RWPE2 (cell line): ENCODE data around the gene TBC1D2.

Experiments
- ATAC-seq: fragments of 200-7000 bp; cut with Tn5 transposase; 3 replicates; pipeline ENCODE4 v1.9.1; 2021; ENCODE audit warnings: low read depth
- DNase-seq: peaks from one replicate; pipeline ENCODE4 v3.0.0-alpha.2; 2020; ENCODE audit warnings: low spot score
- H3K27ac ChIP-seq: fragments of 450-650 bp; 2 replicates; pipeline ENCODE4 v1.5.1; 2017; ENCODE audit warnings: mild to moderate bottlenecking; ENCODE audit not compliant: poor library complexity, severe bottlenecking
- H3K27me3 ChIP-seq: fragments of 250-450 bp; sonication (Bioruptor Pico); 2 replicates; pipeline ENCODE4 v1.5.1; 2021; ENCODE audit warnings: mild to moderate bottlenecking, moderate library complexity; ENCODE audit not compliant: insufficient read depth, poor library complexity, severe bottlenecking
- H3K36me3 ChIP-seq: fragments of 250-450 bp; sonication (Bioruptor Pico); 2 replicates; pipeline ENCODE4 v1.5.1; 2020; ENCODE audit warnings: low read depth, mild to moderate bottlenecking, moderate library complexity
- H3K4me1 ChIP-seq: fragments of 250-450 bp; sonication (Bioruptor Pico); 2 replicates; pipeline ENCODE4 v1.5.1; 2021; ENCODE audit warnings: mild to moderate bottlenecking, moderate library complexity; ENCODE audit not compliant: insufficient read depth, poor library complexity, severe bottlenecking
- H3K4me3 ChIP-seq: fragments of 250-450 bp; sonication (Bioruptor Pico); 2 replicates; pipeline ENCODE4 v1.5.1; 2021; ENCODE audit warnings: mild to moderate bottlenecking, moderate library complexity; ENCODE audit not compliant: severe bottlenecking
- H3K9me3 ChIP-seq: fragments of 250-450 bp; sonication (Bioruptor Pico); 2 replicates; pipeline ENCODE4 v1.5.1; 2021; ENCODE audit warnings: mild to moderate bottlenecking, moderate library complexity; ENCODE audit not compliant: severe bottlenecking
- CTCF ChIP-seq: fragments of 450-650 bp; IDR thresholded peaks from one replicate; pipeline ENCODE4 v1.5.1; 2017; ENCODE audit warnings: mild to moderate bottlenecking, moderate library complexity; ENCODE audit not compliant: poor library complexity, severe bottlenecking

The TBC1D2 gene

GRCh38 chr9:98290411-98290810 lies 35.0 kb upstream of the TBC1D2 start:
- H3K27me3 ChIP-seq, result no peaks in the 10 kb centered on the region
- no peak overlapping the region for H3K27ac ChIP-seq
- ATAC-seq (no peak), DNase-seq (no peak)
- no peak for TF ChIP-seq CTCF
- no peaks in the 10 kb centered on the region for H3K9me3 ChIP-seq
- H3K4me3 ChIP-seq, result no peak overlapping the region
- no peaks in the 10 kb centered on the region for H3K36me3 ChIP-seq
- H3K4me1 ChIP-seq, result no peaks in the 10 kb centered on the region

GRCh38 chr9:98289614-98290201 lies 34.3 kb upstream of the TBC1D2 start:
- Histone ChIP-seq H3K4me1 (no peaks in the 10 kb centered on the region), H3K4me3 (no peak overlapping the region), H3K36me3 (no peaks in the 10 kb centered on the region), H3K27ac (no peak overlapping the region), H3K9me3 (no peaks in the 10 kb centered on the region), H3K27me3 (no peaks in the 10 kb centered on the region)
- DNase-seq, result no peak
- TF ChIP-seq CTCF, result no peak
- no peak for ATAC-seq

- H3K27me3 ChIP-seq, result no peaks in the 10 kb centered on the region
- DNase-seq (no peak), ATAC-seq (no peak)
- H3K36me3 ChIP-seq, result no peaks in the 10 kb centered on the region
- no peak overlapping the region for H3K4me3 ChIP-seq
- no peaks in the 10 kb centered on the region for H3K9me3 ChIP-seq
- TF ChIP-seq CTCF, result no peak
- no peak overlapping the region for H3K27ac ChIP-seq
- no peaks in the 10 kb centered on the region for H3K4me1 ChIP-seq
Measured at GRCh38 chr9:98288881-98289280, 33.4 kb upstream of the TBC1D2 start.

GRCh38 chr9:98287384-98287783 lies 31.9 kb upstream of the TBC1D2 start:
- no peak for DNase-seq
- Histone ChIP-seq H3K9me3 (no peaks in the 10 kb centered on the region), H3K27me3 (no peaks in the 10 kb centered on the region), H3K36me3 (no peaks in the 10 kb centered on the region), H3K4me3 (no peak overlapping the region), H3K4me1 (peaks cover 4% of the 10 kb centered on the region), H3K27ac (no peak overlapping the region)
- ATAC-seq, result peak; percentile 36; the same call in 1 of the 3 replicates
- no peak for TF ChIP-seq CTCF

- no peak for TF ChIP-seq CTCF
- Histone ChIP-seq H3K4me1 (peaks cover 4% of the 10 kb centered on the region), H3K9me3 (no peaks in the 10 kb centered on the region), H3K36me3 (no peaks in the 10 kb centered on the region), H3K27ac (no peak overlapping the region), H3K27me3 (no peaks in the 10 kb centered on the region), H3K4me3 (no peak overlapping the region)
- DNase-seq, result no peak
- no peak for ATAC-seq
Measured at GRCh38 chr9:98285446-98285845, 30.0 kb upstream of the TBC1D2 start.
